Kasumi-1 (cell line): ENCODE measurements around the gene MGP.

Experiments used
- DNase-seq, 2 experiments: peaks; one replicate each; lab custom pipeline; 2025; lab: John Stamatoyannopoulos, UW

Gene MGP

DNA sequence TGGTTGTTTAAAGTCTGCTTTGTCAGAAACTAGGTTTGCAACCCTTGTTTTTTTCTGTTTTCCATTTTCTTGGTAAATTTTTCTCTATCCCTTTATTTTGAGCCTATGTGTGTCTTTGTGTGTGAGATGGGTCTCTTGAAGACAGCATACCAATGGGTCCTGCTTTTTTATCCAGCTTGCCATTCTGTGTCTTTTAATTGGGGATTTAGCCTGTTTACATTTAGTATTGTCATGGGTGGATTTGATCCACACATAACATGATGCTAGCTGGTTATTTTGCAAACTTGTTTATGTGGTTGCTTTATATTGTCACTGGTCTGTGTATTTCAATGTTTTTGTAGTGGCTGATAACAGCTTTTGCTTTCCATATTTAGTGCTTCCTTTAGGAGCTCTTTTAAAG, 25.2 kb downstream of the MGP start:
- DNase-seq = no peak

- no peak for DNase-seq
Measured at GRCh38 chr12:14858513-14858912, 27.1 kb downstream of the MGP start.

DNA sequence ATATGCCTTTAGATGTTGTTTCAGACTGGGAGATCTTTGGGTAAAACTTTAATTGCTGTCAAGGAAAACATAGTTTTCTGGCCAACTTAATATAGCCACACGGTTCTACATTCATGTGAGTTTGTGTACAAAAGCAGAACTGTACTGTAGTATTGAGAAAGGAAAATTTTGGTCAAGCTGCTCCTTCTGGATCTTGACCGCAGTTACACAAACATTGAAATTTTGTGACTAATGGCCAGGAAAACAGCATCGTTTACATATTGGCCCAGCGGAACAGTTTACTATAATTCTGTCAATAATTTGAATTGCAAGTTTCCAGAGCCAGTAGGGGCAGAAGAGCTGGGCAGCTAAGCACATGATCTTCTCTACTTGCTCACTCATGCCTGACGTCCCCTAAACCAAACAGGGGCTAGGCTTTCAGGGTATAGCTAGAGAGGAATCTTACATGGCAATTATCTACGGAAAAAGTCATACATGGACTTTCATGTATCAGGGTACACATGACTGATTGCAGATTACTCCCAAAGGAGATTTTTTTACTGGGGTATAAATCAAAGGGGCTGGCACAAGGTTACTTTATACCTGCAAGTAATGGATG, 31.0 kb downstream of the MGP start:
- DNase-seq = no peak

- no peak for DNase-seq
Measured at GRCh38 chr12:14853961-14854360, 31.7 kb downstream of the MGP start.

- DNase-seq = no peak
Measured at GRCh38 chr12:14852880-14853279, 32.8 kb downstream of the MGP start.

- DNase-seq = no peak
Measured at GRCh38 chr12:14850929-14851663, 34.6 kb downstream of the MGP start.

DNA sequence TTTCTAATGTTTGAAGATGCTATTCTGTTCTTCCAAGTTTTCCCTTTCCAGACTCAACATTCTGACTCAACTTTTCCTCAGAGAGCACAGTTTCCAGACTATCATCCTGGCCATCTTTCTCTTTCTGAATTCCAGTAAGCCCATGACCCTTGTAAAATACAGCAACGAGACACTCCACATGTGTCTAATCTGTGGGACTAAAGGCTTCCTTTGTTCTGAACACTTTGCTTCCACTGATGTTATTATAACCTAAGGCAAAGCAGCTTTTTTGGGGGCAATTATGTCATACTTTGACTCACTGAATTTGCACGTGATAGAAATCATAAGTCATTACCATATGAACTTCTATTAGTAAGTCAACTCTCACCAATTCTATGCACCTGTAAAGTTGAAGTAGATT, 36.0 kb downstream of the MGP start:
- no peak for DNase-seq

DNA sequence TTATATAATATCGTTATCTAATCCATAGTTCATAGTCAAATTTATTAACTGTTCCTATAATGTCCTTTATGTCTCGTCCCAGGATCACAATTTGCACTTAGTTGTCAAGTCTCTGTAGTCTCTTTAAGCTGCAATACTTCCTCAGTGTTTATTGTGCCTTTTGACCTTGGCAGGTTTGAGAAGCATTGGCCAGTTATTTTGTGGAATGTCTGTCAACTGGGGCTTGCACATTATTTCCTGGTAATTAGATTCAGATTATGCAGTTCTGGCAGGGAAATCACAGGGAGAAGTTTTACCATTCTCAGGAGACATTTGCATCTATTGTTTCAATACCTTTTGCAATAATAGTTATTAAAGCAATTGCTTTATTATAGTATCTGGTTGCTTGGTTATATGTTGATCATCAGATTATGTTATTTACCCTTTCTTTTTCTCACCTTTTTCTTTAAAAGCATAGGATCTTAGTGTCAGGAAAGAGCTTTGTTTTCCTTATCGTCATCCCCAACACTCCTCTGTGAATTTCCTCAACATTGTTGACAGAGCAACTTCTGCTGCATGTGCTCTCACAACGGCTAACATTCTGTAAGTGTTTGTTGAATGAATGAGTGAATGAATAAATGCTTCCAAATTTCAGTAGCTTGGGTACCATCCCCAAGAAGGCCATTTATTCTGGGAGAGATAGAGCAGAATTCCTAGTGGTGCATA, 38.6 kb downstream of the MGP start:
- DNase-seq = no peak

- peak in 1 of 2 experiments; percentile 14 for DNase-seq
Measured at GRCh38 chr12:14846042-14846587, 39.5 kb downstream of the MGP start.

DNA sequence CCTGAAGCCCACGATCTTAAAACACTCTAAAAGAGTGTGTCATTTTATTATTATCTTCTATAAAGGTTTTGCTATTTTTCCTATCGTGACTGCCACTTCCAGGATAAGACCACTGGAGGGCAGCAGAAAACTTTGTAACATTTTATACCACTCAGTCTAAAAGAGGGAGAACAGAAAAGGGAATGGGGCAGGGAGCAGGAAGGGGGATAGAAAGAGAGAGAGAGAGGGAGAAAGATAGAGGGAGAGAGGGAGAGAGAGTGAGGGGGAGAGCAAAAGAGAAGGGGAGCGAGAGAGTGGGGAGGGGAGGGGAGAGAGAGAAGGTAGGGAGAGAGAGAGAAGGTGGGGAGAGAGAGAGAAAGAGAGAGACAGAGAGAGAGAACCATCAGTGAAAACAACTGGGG, 40.3 kb downstream of the MGP start:
- DNase-seq = peak; percentile 44 to 48

- DNase-seq = no peak
Measured at GRCh38 chr12:14844401-14844800, 41.3 kb downstream of the MGP start.

- DNase-seq = no peak
Measured at GRCh38 chr12:14843425-14843887, 42.2 kb downstream of the MGP start, which contains the start of gene ART4. Gene ART4, minus strand, starts transcription at chr12:14843526. Its CDS starts 413 bp downstream, at chr12:14843113.

DNA sequence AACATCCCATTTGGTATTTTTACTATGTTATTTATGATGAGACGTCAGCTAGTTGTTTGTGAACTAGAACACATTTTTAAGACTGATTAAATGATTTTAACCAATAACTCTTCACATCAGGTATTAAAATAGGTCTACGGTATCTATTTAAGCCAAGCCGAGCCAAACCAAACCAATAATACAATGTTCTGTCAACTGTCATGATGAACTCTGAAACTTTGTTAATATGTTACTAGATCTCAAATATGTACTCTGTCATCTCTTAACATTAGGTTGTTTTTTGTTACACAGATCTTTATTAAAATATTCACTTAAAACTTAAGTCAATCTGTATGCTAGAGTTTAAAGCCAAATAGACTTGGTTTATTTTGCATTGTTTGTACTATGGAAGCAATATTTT, 43.3 kb downstream of the MGP start:
- DNase-seq = no peak

DNA sequence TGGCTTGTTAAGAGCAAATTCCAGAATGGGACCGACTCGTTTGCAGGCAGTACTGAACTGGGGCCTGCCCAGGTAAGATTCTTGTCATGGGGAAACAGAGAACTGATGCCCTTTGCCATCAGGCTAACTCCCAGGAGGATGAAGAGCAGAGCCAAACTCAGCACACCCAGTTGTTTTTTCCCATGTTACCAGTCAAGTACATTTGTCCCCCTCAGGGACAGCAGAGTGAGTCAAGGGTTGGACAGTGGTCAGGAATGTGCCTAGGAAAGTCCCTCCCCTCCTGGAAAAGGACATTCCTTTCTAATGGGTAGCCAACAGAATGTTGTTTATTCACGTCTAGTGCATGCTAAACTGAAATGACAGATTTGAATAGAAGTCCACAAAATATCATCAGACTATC, 43.9 kb downstream of the MGP start:
- no peak for DNase-seq

DNA sequence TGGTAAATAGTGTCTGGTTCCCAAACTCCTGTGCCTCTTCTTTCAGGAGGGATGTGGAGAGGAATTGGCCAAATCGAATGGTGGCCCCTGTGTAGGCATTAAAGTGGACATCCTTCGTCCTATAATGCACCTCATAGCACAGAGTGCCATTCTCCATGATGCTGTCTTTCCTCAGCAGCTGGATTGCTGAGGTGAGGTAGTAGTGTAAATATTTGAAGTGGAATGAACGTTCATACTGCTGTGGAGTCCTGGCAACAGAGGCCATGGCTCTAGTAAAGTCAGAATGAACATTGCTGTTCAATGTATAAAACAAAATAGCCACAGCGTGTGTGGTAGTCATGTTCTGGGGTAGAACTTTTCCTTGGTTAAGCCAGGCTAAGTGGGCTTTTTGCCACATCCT, 45.0 kb downstream of the MGP start:
- no peak for DNase-seq

GRCh38 chr12:14839262-14839661, 46.4 kb downstream of the MGP start:
- no peak for DNase-seq

- DNase-seq = no peak
Measured at GRCh38 chr12:14836336-14837210, 49.1 kb downstream of the MGP start.

- DNase-seq = no peak
Measured at GRCh38 chr12:14834509-14834908, 51.1 kb downstream of the MGP start.

- DNase-seq = no peak
Measured at GRCh38 chr12:14833952-14834351, 51.7 kb downstream of the MGP start.

DNA sequence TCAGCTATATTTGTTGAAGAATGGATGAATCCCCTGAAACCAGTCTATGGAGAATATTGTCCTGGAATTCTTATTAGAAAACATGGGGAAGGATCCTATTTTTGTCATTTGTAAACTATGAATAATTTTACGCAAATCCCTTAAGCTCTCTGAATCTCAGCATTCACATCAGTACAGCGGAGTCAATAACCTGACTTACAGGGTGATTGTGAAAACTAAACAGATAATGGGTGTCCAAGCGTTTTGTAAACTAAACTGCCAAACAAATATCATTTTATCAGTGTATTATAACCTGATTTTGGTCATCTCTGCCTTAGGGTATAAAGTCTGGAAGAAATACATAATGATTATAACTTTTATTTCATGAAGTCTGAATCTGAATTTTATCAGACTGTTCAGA, 52.3 kb downstream of the MGP start:
- no peak for DNase-seq
